ENCODE measurements around the gene CCNC.
A peak's percentile ranks its signal among the peaks of the same experiment; 100 is the strongest.

CCNC gene

GRCh38 chr6:99519446-99519845, 49.0 kb downstream of the CCNC start:
- TF ChIP-seq POLR2AphosphoS5 (IDR thresholded peaks at IDR 0.05; ENCODE audit: low read depth, low read length) (no peak), SIN3A (IDR thresholded peaks at IDR 0.05; ENCODE audit: borderline replicate concordance, insufficient read depth, low read length) (no peak), REST (IDR thresholded peaks at IDR 0.05; ENCODE audit: insufficient read depth in 1 of 2, low read depth in 2 of 2, low read length in 2 of 2) (no peak), TAF1 (IDR thresholded peaks at IDR 0.05; ENCODE audit: borderline replicate concordance, insufficient read depth, low read length) (no peak), FOXP2 (optimal IDR thresholded peaks at IDR 0.05; ENCODE audit: borderline replicate concordance, extremely low read depth, extremely low read length, insufficient read depth) (no peak)

- TF ChIP-seq REST (IDR thresholded peaks at IDR 0.05; ENCODE audit: insufficient read depth in 1 of 2, low read depth in 2 of 2, low read length in 2 of 2) (no peak), POLR2AphosphoS5 (IDR thresholded peaks at IDR 0.05; ENCODE audit: low read depth, low read length) (peak; percentile 38; the same call in 1 of the 2 replicates), TAF1 (IDR thresholded peaks at IDR 0.05; ENCODE audit: borderline replicate concordance, insufficient read depth, low read length) (peak; percentile 61; the same call in 1 of the 2 replicates), SIN3A (IDR thresholded peaks at IDR 0.05; ENCODE audit: borderline replicate concordance, insufficient read depth, low read length) (no peak)
Measured at GRCh38 chr6:99514089-99514488, 54.4 kb downstream of the CCNC start.

- TF ChIP-seq FOXP2 (optimal IDR thresholded peaks at IDR 0.05; ENCODE audit: borderline replicate concordance, extremely low read depth, extremely low read length, insufficient read depth) (no peak), REST (IDR thresholded peaks at IDR 0.05; ENCODE audit: insufficient read depth in 1 of 2, low read depth in 2 of 2, low read length in 2 of 2) (no peak), TAF1 (IDR thresholded peaks at IDR 0.05; ENCODE audit: borderline replicate concordance, insufficient read depth, low read length) (no peak), SIN3A (IDR thresholded peaks at IDR 0.05; ENCODE audit: borderline replicate concordance, insufficient read depth, low read length) (no peak), POLR2AphosphoS5 (IDR thresholded peaks at IDR 0.05; ENCODE audit: low read depth, low read length) (no peak)
Measured at GRCh38 chr6:99512033-99512432, 56.4 kb downstream of the CCNC start.

- TF ChIP-seq TAF1 (IDR thresholded peaks at IDR 0.05; ENCODE audit: borderline replicate concordance, insufficient read depth, low read length) (no peak), REST (IDR thresholded peaks at IDR 0.05; ENCODE audit: insufficient read depth in 1 of 2, low read depth in 2 of 2, low read length in 2 of 2) (no peak), SIN3A (IDR thresholded peaks at IDR 0.05; ENCODE audit: borderline replicate concordance, insufficient read depth, low read length) (no peak), FOXP2 (optimal IDR thresholded peaks at IDR 0.05; ENCODE audit: borderline replicate concordance, extremely low read depth, extremely low read length, insufficient read depth) (no peak), POLR2AphosphoS5 (IDR thresholded peaks at IDR 0.05; ENCODE audit: low read depth, low read length) (no peak)
Measured at GRCh38 chr6:99507648-99508047, 60.8 kb downstream of the CCNC start.

- no peak for TF ChIP-seq POLR2AphosphoS5 (IDR thresholded peaks at IDR 0.05; ENCODE audit: low read depth, low read length)
- TF ChIP-seq REST (IDR thresholded peaks at IDR 0.05; ENCODE audit: insufficient read depth in 1 of 2, low read depth in 2 of 2, low read length in 2 of 2) = no peak
- no peak for TF ChIP-seq FOXP2 (optimal IDR thresholded peaks at IDR 0.05; ENCODE audit: borderline replicate concordance, extremely low read depth, extremely low read length, insufficient read depth)
- no peak for TF ChIP-seq SIN3A (IDR thresholded peaks at IDR 0.05; ENCODE audit: borderline replicate concordance, insufficient read depth, low read length)
- no peak for TF ChIP-seq TAF1 (IDR thresholded peaks at IDR 0.05; ENCODE audit: borderline replicate concordance, insufficient read depth, low read length)
Measured at GRCh38 chr6:99501762-99502161, 66.7 kb downstream of the CCNC start.
